ENCODE data around the gene XPNPEP3. TPM values are rescaled to one million over a fixed set of nuclear protein-coding genes. Genes with fewer than 3 reads are reported as not detected.

Gene XPNPEP3
- total RNA-seq, 1 experiment from 2014 or later = 35.4 TPM

DNA sequence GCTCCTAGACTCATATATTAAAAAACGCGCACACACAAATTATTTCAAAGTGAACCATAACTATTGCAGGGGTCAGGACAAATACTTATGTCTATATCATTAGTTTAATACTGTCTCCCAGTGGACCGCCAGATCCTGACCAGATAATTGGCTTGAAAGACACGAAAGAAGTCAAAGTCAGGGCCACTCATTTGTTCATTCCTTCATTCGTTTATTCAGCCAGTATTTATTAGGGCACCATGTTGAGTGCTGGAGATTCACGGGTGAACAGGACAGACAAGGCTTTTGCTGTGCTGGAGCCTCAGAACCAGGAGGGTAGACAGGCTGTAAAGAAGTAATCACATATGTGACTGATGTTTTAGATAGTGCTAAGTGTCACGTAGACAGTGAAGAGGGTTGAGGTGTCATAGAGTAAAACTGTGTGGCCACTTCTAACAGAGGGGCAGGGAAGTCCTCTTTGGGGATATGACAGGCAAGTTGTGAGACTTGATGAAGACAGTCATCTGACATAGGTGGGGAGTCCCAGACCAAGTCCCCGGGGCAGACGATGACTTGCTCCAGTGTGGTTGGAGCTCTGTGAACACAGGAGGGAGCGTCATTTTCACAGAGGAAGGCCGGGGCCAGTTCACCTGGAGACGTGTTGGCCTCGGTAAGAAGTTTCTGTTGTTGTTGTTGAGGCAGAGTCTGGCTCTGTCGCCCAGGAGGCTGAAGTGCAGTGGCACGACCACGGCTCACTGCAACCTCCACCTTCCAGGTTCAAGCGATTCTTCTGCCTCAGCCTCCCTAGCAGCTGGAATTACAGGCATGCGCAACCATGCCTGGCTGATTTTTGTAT, 120.1 kb downstream of the XPNPEP3 start:
- ChIA-PET CTCF (interaction anchor here (0.6 kb wide), 1 partner anchor 73 kb away, joined by 3 read pairs; no protein-coding TSS in a partner anchor), POLR2A (interaction anchor here (0.7 kb wide), 1 partner anchor 44 kb away, joined by 3 read pairs; no protein-coding TSS in a partner anchor)
- Mint-ChIP-seq H3K4me3 (ENCODE audit: unreplicated experiment) (no peak overlapping the region), H3K36me3 (ENCODE audit: insufficient read depth, unreplicated experiment) (peaks cover 15% of the 10 kb centered on the region), H3K27me3 (ENCODE audit: insufficient read depth, unreplicated experiment) (no peaks in the 10 kb centered on the region), H3K9me3 (ENCODE audit: unreplicated experiment) (no peaks in the 10 kb centered on the region), H3K4me1 (ENCODE audit: low read depth, unreplicated experiment) (no peaks in the 10 kb centered on the region), H3K27ac (ENCODE audit: unreplicated experiment) (no peak overlapping the region)
- Histone ChIP-seq H3K36me3 (ENCODE audit: control insufficient read depth, insufficient read depth, low read length) (no peaks in the 10 kb centered on the region), H3K4me1 (no peaks in the 10 kb centered on the region), H3K9me3 (no peaks in the 10 kb centered on the region), H3K27me3 (replicated peaks; ENCODE audit: control insufficient read depth, insufficient read depth, low read length) (no peaks in the 10 kb centered on the region), H3K4me3 (ENCODE audit: low read depth, low read length) (no peak overlapping the region)
- DNase-seq = no peak
- TF ChIP-seq, protein P1, sequence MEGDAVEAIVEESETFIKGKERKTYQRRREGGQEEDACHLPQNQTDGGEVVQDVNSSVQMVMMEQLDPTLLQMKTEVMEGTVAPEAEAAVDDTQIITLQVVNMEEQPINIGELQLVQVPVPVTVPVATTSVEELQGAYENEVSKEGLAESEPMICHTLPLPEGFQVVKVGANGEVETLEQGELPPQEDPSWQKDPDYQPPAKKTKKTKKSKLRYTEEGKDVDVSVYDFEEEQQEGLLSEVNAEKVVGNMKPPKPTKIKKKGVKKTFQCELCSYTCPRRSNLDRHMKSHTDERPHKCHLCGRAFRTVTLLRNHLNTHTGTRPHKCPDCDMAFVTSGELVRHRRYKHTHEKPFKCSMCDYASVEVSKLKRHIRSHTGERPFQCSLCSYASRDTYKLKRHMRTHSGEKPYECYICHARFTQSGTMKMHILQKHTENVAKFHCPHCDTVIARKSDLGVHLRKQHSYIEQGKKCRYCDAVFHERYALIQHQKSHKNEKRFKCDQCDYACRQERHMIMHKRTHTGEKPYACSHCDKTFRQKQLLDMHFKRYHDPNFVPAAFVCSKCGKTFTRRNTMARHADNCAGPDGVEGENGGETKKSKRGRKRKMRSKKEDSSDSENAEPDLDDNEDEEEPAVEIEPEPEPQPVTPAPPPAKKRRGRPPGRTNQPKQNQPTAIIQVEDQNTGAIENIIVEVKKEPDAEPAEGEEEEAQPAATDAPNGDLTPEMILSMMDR (IDR thresholded peaks at IDR 0.05; ENCODE audit: insufficient read depth in 1 of 2, low read depth in 1 of 2, low read length in 1 of 2, severe bottlenecking in 1 of 2, unreplicated experiment in 1 of 2) = no peak
- no TSS peak for BruUV-seq (replicated peaks)
- intact Hi-C loops (cut with micrococcal nuclease; ENCODE audit: unreplicated experiment) = no loop called here

DNA sequence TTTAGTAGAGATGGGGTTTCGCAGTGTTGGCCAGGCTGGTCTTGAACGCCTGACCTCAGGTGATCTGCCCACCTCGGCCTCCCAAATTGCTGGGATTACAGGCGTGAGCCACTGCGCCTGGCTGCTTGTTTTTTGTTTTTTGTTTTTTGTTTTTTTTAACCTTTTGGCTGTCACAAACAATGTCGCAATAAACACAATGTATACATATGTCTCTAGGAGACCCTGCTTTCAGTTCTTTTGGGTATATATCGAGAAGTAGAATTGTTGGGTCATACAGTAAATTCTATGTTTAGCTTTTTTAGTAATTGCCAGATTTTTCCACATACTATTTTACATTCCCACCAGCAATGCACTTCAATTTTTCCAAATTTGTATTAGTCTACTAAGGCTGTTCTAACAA, 122.2 kb downstream of the XPNPEP3 start:
- intact Hi-C loops (cut with micrococcal nuclease; ENCODE audit: unreplicated experiment) = no loop called here

DNA sequence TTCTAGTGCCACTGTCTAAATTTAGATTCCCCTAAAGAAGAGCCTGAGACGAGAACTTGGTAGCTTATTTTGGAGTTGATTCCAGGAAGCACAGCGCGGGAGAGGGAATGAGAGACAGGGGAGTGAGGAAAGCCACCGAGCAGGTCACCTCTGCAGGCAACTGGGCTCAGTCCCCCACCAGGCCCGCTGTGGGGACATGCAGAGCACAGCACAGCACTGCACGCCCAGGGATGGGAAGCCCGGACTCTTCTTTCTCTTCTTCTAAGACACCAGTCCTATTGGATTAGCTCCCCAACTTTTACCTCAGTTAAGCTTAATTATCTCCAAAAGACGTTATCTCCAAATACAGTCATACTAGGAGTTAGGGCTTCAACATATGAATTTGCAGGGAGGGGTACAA, 122.9 kb downstream of the XPNPEP3 start:
- H3K27ac Mint-ChIP-seq (ENCODE audit: unreplicated experiment) = no peak overlapping the region

More for the DNA sequence above, 122.2 kb downstream of the XPNPEP3 start:
- TF ChIP-seq, protein P1 (IDR thresholded peaks at IDR 0.05; ENCODE audit: insufficient read depth in 1 of 2, low read depth in 1 of 2, low read length in 1 of 2, severe bottlenecking in 1 of 2, unreplicated experiment in 1 of 2) = no peak
- ChIA-PET CTCF (no interaction called here), POLR2A (no interaction called here)
- Mint-ChIP-seq H3K36me3 (ENCODE audit: insufficient read depth, unreplicated experiment) (no peaks in the 10 kb centered on the region), H3K4me1 (ENCODE audit: low read depth, unreplicated experiment) (no peaks in the 10 kb centered on the region), H3K27ac (ENCODE audit: unreplicated experiment) (no peak overlapping the region), H3K9me3 (ENCODE audit: unreplicated experiment) (no peaks in the 10 kb centered on the region), H3K4me3 (ENCODE audit: unreplicated experiment) (no peak overlapping the region), H3K27me3 (ENCODE audit: insufficient read depth, unreplicated experiment) (no peaks in the 10 kb centered on the region)
- no peak for DNase-seq
- H3K9me3 ChIP-seq = no peaks in the 10 kb centered on the region
- no TSS peak for BruUV-seq (replicated peaks)
- H3K36me3 ChIP-seq (ENCODE audit: control insufficient read depth, insufficient read depth, low read length) = no peaks in the 10 kb centered on the region
- H3K27me3 ChIP-seq (replicated peaks; ENCODE audit: control insufficient read depth, insufficient read depth, low read length) = no peaks in the 10 kb centered on the region
- H3K4me1 ChIP-seq = no peaks in the 10 kb centered on the region
- no peak overlapping the region for H3K4me3 ChIP-seq (ENCODE audit: low read depth, low read length)

More for the DNA sequence above, 122.9 kb downstream of the XPNPEP3 start:
- H3K4me3 ChIP-seq (ENCODE audit: low read depth, low read length) = no peak overlapping the region
- no TSS peak for BruUV-seq (replicated peaks)
- no peak for DNase-seq
- Mint-ChIP-seq H3K4me1 (ENCODE audit: low read depth, unreplicated experiment) (no peaks in the 10 kb centered on the region), H3K9me3 (ENCODE audit: unreplicated experiment) (no peaks in the 10 kb centered on the region), H3K27me3 (ENCODE audit: insufficient read depth, unreplicated experiment) (no peaks in the 10 kb centered on the region), H3K36me3 (ENCODE audit: insufficient read depth, unreplicated experiment) (no peaks in the 10 kb centered on the region), H3K4me3 (ENCODE audit: unreplicated experiment) (no peak overlapping the region)
- intact Hi-C loops (cut with micrococcal nuclease; ENCODE audit: unreplicated experiment) = no loop called here
- POLR2A ChIA-PET = no interaction called here
- H3K9me3 ChIP-seq = no peaks in the 10 kb centered on the region
- no peaks in the 10 kb centered on the region for H3K36me3 ChIP-seq (ENCODE audit: control insufficient read depth, insufficient read depth, low read length)
- H3K27me3 ChIP-seq (replicated peaks; ENCODE audit: control insufficient read depth, insufficient read depth, low read length) = no peaks in the 10 kb centered on the region
- CTCF ChIA-PET = no interaction called here
- H3K4me1 ChIP-seq = no peaks in the 10 kb centered on the region
- TF ChIP-seq, protein P1 (IDR thresholded peaks at IDR 0.05; ENCODE audit: insufficient read depth in 1 of 2, low read depth in 1 of 2, low read length in 1 of 2, severe bottlenecking in 1 of 2, unreplicated experiment in 1 of 2) = no peak

Small RNAs within 50 kb of the gene (microRNA-seq; reads per million reads assigned to microRNA genes)
- gene MIR4766 = not detected

Other genes with a start within 250 kb of the XPNPEP3 start
- 38.7 and 44.8 TPM in 2 replicates for gene MRTFA, start 220.4 kb upstream of the XPNPEP3 start, total RNA-seq (2022)
- not detected in 2 replicates for gene MCHR1, start 177.7 kb upstream of the XPNPEP3 start, total RNA-seq (2022)
- gene SLC25A17, start 37.8 kb upstream of the XPNPEP3 start, total RNA-seq (2022) = 23.1 and 23.5 TPM in 2 replicates
- 364 and 385 TPM in 2 replicates for gene ST13, start 509 bp upstream of the XPNPEP3 start, total RNA-seq (2022)
- gene DNAJB7, start 5.0 kb downstream of the XPNPEP3 start, total RNA-seq (2022) = not detected in 2 replicates
- gene RBX1, start 94.2 kb downstream of the XPNPEP3 start, total RNA-seq (2022) = 69.1 and 70.0 TPM in 2 replicates
- gene EP300, start 235.4 kb downstream of the XPNPEP3 start, total RNA-seq (2022) = 78.6 and 82.9 TPM in 2 replicates